NCI-H1417 (cell line): ENCODE measurements around the gene CCDC187.
"Not testable (repeated sequence)": the region's sequence is repeated elsewhere in the genome, so short reads cannot be mapped to it uniquely, and the experiment has no call there.

ENCODE experiments used
- DNase-seq, 3 experiments: peaks; one replicate each; lab custom pipeline; 2025; lab: John Stamatoyannopoulos, UW

The CCDC187 gene

DNA sequence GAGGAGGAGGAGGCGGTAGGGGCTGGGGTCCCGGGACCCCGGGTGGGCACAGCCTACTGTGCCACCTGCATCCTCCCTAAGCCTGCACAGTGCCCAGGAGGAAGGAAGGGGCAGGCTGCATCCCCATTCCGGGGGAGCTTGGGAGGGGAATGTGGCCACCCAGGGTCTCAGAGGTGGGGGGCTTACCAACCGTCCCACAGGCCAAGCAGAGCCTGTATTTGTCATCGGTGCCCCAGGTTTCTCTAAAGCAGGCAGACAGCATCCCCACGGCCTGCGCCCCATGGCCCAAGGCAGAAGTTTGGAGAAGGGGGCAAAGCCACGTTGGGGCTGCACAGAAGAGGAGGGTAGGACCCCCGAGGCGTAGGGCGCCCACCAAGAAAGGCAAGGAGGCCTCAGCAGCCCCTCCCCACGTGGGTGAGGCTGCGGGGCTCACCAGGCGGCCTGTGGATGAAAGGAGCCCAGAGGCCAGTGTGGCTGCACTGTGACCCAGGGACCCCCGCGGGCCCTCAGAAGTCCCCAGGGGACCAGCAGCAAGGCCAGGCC is 22.9 kb upstream of the CCDC187 start:
- no peak for DNase-seq

DNA sequence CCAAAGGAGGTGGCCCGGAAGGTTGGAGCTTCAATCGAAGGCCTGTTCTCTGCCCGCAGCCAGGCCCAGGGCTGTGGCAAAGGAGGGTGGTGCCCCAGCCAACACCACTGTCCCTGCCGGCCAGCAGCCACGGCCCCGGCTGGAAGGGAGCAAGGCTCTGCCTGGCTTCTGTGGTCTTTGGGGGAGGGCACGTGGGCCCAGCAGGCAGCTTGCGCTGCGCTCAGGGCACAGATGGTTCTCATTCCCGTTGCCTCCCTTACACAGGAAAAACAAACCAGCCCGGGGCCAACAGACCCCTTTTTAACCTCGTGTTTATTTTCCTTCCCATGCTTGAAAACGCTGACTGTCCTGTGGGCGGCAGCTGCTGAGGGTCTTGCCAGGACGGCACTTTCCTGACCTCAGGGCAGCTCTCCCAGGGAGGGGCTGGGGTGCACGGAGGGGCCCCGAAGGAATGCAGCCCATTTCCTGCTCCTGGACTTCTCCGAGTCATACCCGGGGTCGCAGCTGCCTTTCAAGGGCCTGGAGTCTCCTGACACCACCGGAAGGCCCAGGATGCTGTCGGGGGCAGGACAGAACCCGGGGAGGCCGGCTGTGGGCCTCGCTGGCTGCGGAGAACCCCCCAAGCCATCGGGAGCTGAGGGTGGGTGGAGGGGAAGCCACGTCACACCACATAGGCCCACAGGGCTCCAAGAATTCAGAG is 22.3 kb upstream of the CCDC187 start:
- DNase-seq, result peak in 1 of 3 experiments; percentile 21

DNA sequence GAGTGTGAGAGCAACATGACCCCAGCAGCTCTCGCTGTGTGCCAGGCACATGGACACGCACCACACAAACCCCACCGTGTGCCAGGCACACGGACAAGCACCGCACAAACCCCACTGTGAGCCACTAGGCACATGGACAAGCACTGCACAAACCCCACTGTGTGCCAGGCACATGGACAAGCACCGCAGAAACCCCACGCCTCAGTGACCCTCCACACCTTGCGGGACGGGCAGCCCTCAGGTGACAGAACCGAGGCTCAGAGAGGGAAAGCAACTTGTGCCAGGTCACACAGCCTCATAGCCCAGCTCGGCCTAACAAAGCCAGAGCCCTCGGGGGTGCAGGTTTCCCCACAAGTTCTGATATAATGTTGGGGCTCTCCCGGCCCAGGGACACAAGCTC is 21.5 kb upstream of the CCDC187 start:
- no peak for DNase-seq

DNA sequence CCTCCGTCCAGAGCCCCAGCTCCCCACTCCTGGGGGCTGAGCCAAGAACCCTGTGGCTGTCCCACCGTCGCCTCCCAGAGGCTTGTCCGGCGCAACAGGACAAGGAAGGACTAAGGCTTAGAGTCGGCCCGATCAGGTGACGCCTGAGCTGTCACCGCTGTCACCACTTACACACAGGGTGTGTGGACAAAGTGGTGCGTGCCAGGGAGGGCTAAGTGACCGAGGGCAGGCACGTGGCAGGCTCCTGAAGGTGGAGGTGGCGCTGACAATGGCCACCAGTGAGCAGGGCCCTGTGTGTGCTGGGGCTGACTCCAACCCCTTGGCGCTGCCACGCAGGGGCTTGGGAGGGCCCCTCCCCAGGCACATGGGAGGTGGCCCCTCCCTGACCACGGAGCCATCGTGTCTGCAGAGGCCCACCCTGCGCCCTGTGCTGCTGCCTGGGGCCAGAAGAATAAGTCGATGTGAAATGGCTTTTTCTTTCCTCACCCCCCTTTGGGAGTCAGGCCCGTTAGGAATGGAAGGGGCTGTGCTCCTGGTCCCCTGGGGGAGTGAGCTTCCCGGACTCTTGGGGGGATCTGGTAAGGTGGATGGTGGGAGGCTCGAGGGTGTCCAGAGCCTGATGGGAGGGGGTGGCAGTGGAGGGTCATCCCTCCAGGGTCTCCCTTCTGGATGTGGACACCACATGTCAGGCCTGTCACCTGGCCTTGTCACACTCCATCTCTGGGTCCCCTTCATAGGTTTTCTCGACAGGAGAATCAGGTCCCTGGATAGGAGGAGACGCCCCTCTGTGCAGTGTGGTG is 20.8 kb upstream of the CCDC187 start:
- no peak for DNase-seq

DNA sequence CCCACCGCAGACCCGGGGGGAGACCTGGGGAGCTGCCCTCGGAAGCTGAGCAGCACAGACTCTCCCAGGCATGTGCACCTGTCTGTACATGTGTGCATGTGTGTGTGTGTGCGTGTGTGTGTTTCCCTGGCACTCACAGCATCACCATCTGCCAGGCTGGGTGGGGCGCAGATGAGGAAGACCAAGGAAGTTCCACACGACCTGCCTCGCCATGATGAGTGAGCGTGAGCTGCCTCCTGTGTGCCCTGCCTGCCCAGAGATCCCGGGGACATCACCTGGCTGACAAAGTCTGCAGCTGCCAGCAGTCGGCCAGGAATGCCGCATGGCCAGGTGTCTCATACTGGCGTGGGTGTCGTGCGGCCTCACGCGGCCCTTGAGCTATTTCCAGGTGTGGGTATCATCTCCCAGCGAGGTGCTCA is 19.5 kb upstream of the CCDC187 start:
- peak; percentile 41 to 77 (median 60) for DNase-seq

DNA sequence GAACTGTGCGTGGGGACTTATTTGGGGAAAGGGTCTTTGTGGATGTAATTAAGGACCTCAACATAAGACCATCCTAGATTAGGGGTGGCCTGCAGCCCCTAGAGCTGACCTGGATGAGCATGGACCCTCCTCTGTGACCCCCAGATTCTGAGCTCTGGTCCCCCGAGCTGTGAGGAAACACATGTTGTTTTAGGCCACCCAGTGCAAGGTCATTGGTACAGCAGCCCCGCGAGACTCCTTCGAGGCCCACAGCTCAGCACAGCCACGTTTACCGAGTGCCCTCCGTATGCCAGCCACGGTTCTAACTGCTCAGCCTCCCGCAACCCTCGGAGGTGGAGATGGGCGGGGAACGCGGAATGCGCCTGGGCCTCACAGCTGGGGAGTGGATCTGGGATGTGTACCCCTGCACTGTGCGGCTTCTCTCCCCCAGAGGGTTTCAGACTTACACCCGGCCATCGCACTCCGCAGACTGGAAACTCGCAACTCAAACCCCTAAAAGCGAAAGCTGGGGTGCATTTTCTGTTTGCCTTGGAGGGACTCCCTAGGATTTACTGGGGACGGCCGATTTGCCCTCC is 18.9 kb upstream of the CCDC187 start:
- DNase-seq, result peak in 2 of 3 experiments; percentile 51 to 53

DNA sequence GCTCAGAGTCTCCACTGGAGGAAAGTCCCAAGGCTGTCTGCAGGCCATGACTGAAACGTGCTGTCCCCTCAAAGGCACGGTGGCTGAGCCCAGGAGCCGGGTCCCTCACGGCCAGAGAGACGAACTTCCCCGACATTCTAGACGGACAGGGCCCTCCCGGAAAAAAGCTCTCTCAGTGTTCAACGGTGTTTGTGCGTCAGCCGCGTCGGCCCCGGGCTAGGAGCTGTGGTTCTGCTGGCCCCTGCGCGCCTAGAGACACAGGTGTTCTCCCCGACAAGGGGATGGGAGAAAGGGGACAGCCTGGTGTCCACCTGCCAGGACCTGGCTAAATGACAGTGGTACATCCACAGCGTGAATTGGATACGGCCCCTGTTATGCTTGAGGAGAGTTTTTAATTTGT is 17.7 kb upstream of the CCDC187 start:
- no peak for DNase-seq

DNA sequence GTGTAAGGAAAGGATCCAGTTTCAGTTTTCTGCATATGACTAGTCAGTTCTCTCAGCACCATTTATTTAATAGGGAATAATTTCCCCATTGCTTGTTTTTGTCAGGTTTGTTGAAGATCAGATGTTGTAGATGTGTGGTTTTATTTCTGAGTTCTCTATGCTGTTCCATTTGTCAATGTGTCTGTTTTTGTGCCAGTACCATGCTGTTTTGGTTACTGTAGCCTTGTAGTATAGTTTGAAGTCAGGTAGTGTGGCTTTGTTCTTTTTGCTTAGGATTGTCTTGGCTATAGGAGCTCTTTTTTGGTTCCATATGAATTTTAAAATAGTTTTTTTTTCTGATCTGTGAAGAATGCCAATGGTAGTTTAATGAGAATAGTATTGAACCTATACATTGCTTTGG is 17.1 kb upstream of the CCDC187 start:
- DNase-seq, result not testable (repeated sequence)

DNA sequence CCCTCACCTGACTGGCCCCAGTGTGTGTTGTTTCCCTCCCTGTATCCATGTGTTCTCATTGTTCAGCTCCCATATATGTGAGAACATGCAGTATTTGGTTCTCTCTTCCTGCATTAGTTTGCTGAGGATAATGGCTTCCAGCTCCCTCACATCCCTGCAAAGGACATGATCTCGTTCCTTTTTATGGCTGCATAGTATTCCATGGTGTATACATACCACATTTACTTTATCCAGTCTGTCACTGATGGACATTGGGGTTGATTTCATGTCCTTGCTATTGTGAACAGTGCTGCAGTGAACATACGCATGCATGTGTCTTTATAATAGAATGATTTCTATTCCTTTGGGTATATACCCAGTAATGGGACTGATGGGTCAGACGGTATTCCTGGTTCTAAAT is 16.1 kb upstream of the CCDC187 start:
- DNase-seq, result not testable (repeated sequence)

DNA sequence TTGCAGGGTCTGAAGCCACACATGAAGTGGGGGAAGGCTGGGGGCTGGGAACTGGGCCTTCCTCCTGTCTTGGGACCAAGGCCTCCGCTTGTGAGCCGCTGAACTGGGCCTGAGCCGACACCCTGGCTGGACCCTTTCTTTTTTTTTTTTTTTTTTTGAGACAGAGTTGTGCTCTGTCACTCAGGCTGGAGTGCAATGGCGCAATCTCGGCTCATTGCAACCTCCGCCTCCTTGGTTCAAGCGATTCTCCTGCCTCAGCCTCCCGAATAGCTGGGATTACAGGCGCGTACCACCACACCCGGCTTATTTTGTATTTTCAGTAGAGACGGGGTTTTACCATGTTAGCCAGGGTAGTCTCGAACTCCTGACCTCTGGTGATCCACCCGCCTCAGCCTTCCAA is 15.3 kb upstream of the CCDC187 start:
- DNase-seq, result not testable (repeated sequence)

DNA sequence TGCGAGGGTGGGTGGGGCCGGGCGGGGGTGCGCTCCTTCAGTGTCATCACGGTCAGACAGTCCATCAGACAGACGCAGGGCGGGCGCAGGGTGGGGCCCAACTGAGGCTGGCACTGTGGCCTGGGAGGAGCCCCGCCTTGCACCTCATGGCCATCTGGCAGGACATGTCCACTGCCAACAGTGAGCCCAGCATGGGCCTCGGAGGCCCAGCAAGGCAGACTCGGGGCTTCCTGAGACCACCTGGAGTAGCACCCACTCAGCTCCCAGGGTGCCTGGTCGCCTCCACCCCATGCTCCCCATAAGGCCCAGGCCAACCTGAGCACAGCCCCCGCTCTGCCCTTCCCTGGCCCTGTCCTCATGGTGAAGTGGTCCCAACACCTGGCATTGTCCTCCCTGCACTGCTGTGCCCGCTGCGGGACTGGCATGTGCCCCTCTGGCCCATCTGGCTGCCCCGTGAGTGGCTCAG is 14.9 kb upstream of the CCDC187 start:
- DNase-seq, result no peak

DNA sequence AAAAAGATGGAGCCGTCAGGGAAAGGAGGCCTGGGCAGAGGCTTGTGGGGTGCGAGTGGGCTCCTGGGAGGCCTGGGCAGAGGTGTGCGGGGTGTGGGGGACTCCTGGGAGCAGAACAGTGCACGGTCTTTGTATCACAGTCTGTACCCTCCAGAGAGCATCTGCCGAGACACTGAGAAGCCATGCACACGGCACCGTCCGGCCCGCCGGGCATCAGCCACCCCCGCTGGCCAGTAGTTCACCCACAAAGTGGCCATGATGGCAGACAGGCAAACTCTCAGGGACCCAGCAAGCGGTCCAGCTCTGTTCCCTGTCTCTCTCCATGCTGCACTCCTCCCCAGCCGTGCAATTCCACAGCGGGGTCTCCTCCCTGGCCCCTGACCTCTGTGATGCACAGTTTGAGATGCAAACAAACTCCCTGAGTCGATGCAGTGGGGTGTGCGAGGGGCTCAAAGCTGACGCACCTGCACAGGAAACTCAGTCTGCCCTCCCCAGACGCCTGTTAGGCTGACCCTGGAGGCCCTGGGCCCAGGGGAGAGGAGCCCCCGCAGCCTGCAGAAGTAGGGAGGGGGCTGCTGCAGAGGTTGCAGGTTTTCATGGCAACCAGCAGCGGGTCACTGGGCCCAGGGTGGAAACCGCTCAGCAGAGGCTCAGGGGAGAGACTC is 14.3 kb upstream of the CCDC187 start:
- DNase-seq, result no peak

DNA sequence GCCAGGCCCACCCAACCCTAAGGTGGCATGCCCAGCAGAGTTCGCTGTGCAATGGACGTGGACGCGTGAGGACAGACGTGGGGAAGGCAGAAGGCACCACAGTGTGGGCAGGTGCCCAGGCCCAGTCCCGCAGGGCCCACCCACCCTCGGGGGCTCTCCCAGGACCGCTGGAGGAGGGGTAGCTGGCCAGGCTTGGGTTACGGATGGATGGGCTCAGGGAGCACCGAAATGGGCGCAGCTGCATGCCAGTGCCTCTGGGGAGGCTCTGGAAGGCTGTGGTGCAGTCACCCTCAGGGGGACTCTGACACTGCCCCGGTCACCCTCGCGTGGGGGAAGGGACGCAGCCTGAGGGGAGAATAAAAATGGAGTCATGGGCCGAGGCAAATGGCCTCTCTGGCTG is 13.8 kb upstream of the CCDC187 start:
- DNase-seq, result no peak

DNA sequence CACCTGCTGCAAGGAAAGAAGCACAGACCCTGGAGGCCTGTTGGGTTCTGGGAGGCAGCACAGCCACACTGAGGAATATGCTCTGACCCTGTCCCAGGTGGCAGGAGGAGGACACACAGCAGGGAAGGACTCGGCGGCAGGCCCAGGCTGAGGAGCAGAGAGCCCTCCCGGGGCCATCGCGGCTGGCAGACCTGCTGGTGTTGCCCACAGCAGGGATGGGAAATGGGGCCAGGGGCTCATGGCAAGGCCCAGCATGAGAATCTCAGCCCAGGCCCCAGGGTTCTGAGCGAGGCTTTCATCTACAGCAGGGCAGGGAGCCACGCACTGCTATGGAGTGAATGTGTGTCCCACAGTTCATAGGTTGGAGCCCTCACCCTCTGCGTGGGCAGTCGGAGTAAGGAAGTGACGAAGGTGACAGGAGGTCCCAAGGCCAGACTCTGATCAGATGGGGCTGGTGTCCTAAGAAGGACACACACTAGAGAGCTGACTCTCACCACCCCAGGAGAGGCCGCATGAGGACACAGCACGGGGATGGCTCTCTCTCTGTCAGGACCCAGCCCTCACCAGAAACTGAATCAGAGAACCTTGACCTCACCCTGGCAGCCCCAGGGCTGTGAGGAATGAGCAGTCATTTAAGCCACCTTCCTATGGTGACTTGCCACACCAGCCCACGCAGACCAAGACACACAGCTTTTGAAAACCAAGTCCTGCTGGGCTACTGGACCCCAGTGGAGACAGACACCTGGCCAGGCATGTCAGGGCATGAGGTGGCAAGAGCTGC is 13.2 kb upstream of the CCDC187 start:
- DNase-seq, result no peak

DNA sequence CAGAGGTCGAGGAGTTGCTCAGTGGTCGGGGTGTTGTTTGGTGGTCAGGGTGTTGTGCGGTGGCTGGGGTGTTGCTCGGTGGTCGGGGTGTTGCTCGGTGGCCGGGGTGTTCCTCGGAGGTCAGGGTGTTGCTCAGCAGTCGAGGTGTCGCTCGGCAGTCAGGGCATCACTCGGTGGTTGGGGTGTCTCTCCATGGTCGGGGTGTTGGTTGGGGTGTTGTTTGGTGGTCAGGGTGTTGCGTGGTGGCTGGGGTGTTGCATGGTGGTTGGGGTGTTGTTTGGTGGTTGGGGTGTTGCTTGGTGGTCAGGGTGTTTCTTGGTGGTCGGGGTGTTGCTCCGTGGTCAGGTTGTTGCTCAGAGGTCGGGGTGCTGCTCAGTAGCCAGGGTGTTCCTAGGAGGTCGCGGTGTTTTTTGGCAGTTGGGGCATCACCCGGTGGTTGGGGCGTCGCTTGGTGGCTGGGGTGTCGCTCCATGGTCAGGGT is 12.4 kb upstream of the CCDC187 start:
- DNase-seq, result no peak

DNA sequence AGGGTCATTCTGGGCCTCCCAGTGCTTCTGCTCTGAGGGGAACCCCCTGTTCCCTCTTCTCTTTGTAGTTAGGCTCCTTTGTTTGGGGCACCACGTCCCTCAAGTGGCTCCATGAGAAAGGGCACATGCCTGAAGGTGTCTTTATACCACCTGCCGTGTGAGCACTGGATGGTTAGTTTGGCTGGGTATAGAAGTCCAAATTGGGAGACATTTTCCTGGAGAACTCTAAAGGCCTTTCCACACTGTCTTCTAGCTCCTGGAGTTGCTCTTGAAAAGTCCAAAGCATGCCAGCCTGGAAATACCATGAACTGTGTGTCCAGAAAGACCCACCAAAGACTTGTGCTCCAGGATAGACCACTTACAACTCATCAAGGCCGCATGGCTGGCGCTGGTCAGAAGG is 11.1 kb upstream of the CCDC187 start:
- DNase-seq, result no peak

DNA sequence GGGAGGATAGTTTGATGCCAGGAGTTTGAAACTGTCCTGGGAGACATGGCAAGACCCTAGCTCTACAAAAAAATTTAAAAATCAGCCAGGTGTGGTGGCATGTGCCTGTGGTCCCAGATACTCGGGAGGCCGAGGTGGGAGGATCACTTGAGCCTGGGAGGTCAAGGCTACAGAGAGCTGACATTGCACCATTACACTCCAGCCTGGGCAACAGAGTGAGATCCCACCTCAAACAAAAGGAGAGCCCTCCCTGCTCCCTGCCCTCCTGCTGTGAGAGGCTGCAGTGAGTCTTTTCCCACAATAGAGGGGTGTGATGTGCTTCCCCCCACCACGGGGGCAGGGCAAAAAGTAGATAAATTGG is 10.1 kb upstream of the CCDC187 start:
- no peak for DNase-seq

DNA sequence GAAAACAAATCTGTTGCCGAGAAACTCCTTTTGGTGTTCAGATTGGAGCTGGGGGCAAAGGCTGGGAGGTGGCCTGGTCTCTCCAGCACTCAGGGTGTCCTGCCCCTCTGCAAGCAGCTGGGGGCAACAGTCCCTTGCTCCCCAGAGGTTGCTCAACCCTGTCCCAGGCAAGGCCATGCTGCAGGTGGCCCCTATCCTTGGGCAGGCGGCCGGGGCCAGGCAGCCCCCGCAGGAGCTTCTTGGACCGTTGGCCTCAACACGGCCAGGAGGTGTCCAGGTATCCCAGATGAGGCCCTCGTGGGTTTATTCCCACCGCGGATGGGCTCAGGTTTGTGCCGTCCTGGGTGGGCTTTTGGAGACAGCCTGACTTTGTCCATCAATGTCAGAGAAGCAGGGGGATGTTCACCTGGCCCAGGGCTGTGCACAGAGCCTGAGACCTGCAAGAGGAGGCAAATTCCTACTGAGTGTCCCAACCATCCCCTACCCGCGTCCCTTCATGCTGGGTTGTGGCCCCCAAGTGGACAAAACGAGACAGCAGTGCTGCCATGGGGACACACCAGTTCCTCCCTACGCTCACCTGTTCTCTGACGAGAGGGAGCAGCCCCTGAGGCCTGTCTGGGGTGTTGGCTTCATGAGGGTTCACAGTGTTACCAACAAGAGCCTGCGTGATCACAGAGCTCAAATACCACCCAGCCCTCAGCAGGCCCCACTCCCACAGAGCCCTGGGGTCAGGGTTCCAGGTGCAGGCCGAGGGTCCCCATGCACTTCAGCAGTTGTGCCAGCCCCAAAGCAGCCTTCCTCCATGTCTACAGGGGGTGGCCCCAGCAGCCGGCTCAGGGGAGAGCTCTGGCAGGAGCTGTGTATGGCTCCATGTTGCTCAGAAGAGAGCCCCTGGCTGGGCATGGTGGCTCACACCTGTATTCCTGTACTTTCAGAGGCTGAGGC is 9.5 kb upstream of the CCDC187 start:
- no peak for DNase-seq

DNA sequence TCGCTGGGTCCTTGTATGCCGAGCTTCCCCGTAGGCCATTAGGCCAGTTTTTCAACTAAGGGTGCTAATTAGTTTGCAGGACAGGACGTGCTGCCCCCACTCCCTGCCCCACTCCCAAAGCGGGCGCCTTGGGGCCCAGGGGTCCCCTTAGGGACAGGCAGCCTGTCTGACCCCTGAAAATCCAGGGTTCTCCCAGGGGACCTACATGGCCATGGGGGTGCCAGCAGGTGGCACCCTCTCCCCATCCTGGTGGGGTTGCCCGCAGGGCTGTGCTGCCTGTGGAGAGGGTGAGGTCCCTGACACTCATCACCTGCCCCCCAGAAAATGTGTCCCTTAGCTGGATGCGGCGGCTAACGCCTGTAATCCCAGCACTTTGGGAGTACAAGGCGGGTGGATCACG is 8.5 kb upstream of the CCDC187 start:
- peak; percentile 5 to 73 (median 59) for DNase-seq

DNA sequence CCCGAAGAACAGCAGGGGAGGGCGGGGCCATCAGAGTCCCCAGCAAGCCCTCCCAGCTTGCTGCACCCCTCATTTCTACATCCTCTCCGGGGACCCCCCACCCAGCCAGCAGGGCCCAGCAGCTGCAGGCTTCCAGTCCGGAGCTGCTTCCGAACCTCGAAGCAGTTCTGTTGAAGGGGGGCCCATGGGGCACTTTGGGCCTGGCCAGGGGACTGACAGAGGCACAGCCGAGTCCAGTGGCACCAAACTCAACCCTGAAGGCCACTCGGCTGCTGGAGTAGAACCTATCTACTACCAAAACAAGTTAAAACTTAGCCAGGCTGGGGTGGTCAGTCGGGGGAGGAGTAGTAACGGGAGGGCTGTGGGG is 8.1 kb upstream of the CCDC187 start:
- DNase-seq, result no peak
